Liver (tissue), 9 donors: ENCODE measurements around the gene LDB3. TPM values are rescaled to one million over a fixed set of nuclear protein-coding genes. Genes with fewer than 3 reads are reported as not detected.

ENCODE experiments used
- DNase-seq: peaks from one replicate; pipeline ENCODE4 v3.0.0-alpha.2; 2017; ENCODE audit warnings: low spot score
- H3K27ac ChIP-seq, 2 donors: one replicate each; pipeline ENCODE4 v1.7.0; 2013; ENCODE audit warnings: inconsistent platforms in 2 of 2, low read length in 2 of 2, control low read depth in 1 of 2, low read depth in 1 of 2, mild to moderate bottlenecking in 1 of 2
- H3K27me3 ChIP-seq, 4 donors: one replicate each; pipeline versions ENCODE4 v1.6.1 to v1.7.0; 2013; ENCODE audit warnings: low read length in 3 of 4, inconsistent platforms in 1 of 4, mild to moderate bottlenecking in 1 of 4, moderate library complexity in 1 of 4; ENCODE audit not compliant: control insufficient read depth in 4 of 4, insufficient read depth in 4 of 4
- H3K36me3 ChIP-seq, 4 donors: one replicate each; pipeline versions ENCODE4 v1.6.1 to v1.7.0; 2013; ENCODE audit warnings: low read length in 3 of 4, mild to moderate bottlenecking in 3 of 4, low read depth in 1 of 4, moderate library complexity in 1 of 4; ENCODE audit not compliant: control insufficient read depth in 4 of 4, insufficient read depth in 3 of 4
- H3K4me1 ChIP-seq, 4 donors: one replicate each; pipeline versions ENCODE4 v1.6.1 to v1.7.0; 2013; ENCODE audit warnings: low read length in 3 of 4, mild to moderate bottlenecking in 3 of 4, moderate library complexity in 1 of 4; ENCODE audit not compliant: control insufficient read depth in 4 of 4, insufficient read depth in 4 of 4
- H3K4me3 ChIP-seq, 3 donors: one replicate each; pipeline versions ENCODE4 v1.6.1 to v1.7.0; 2013; ENCODE audit warnings: low read length in 3 of 3, control low read depth in 1 of 3, low read depth in 1 of 3, mild to moderate bottlenecking in 1 of 3
- H3K9ac ChIP-seq, 2 donors: one replicate each; pipeline ENCODE4 v1.7.0; 2013; ENCODE audit warnings: low read length in 2 of 2, mild to moderate bottlenecking in 2 of 2, moderate library complexity in 2 of 2, control low read depth in 1 of 2, low read depth in 1 of 2
- H3K9me3 ChIP-seq, 4 donors: one replicate each; pipeline versions ENCODE4 v1.6.1 to v1.7.0; 2013; ENCODE audit warnings: low read length in 3 of 4; ENCODE audit not compliant: control insufficient read depth in 4 of 4
- ATF3 ChIP-seq: IDR thresholded peaks from 2 replicates; pipeline ENCODE4 v1.6.1; 2016; ENCODE audit warnings: antibody characterized with exemption
- CTCF ChIP-seq: fragments of 150-350 bp; IDR thresholded peaks from 2 replicates; pipeline ENCODE4 v1.5.1; 2017; ENCODE audit warnings: improper control_type of control experiment, low read depth, low read length; ENCODE audit not compliant: missing input control
- EGR1 ChIP-seq, 2 donors: IDR thresholded peaks; 2 replicates each; pipeline ENCODE4 v1.6.1; 2016 to 2018; ENCODE audit warnings: antibody characterized with exemption in 2 of 2, low read depth in 2 of 2
- FOXA1 ChIP-seq: IDR thresholded peaks from 2 replicates; pipeline ENCODE4 v1.6.1; 2016; ENCODE audit warnings: antibody characterized with exemption
- FOXA2 ChIP-seq: IDR thresholded peaks from 2 replicates; pipeline ENCODE4 v1.6.1; 2016; ENCODE audit warnings: antibody characterized with exemption
- GABPA ChIP-seq, 2 donors: IDR thresholded peaks in 1 of 2; conservative IDR thresholded peaks in 1 of 2; 2 replicates each; pipeline ENCODE4 v1.6.1; 2016; ENCODE audit warnings: antibody characterized with exemption in 2 of 2, mild to moderate bottlenecking in 1 of 2, moderate library complexity in 1 of 2
- HNF4A ChIP-seq, 2 donors: conservative IDR thresholded peaks; 2 replicates each; pipeline ENCODE4 v1.6.1; 2016; ENCODE audit warnings: antibody characterized with exemption in 2 of 2, mild to moderate bottlenecking in 2 of 2
- HNF4G ChIP-seq: IDR thresholded peaks from 2 replicates; pipeline ENCODE4 v1.6.1; 2016; ENCODE audit warnings: antibody characterized with exemption
- JUND ChIP-seq, 2 donors: IDR thresholded peaks; 2 replicates each; pipeline ENCODE4 v1.6.1; 2016; ENCODE audit warnings: antibody characterized with exemption in 2 of 2
- MAX ChIP-seq: IDR thresholded peaks from 2 replicates; pipeline ENCODE4 v1.6.1; 2016; ENCODE audit warnings: antibody characterized with exemption
- NR2F2 ChIP-seq: IDR thresholded peaks from 2 replicates; pipeline ENCODE4 v1.6.1; 2016; ENCODE audit warnings: antibody characterized with exemption
- RAD21 ChIP-seq, 2 donors: IDR thresholded peaks; 2 replicates each; pipeline ENCODE4 v1.6.1; 2016; ENCODE audit warnings: antibody characterized with exemption in 2 of 2, mild to moderate bottlenecking in 2 of 2
- REST ChIP-seq: IDR thresholded peaks from 2 replicates; pipeline ENCODE4 v1.6.1; 2016; ENCODE audit warnings: antibody characterized with exemption, mild to moderate bottlenecking
- RXRA ChIP-seq, 2 donors: IDR thresholded peaks; 2 replicates each; pipeline ENCODE4 v1.6.1; 2017 to 2018; ENCODE audit warnings: antibody characterized with exemption in 2 of 2, mild to moderate bottlenecking in 1 of 2
- SP1 ChIP-seq: IDR thresholded peaks from 2 replicates; pipeline ENCODE4 v1.6.1; 2018; ENCODE audit warnings: antibody characterized with exemption, mild to moderate bottlenecking
- TAF1 ChIP-seq: conservative IDR thresholded peaks from 2 replicates; pipeline ENCODE4 v1.6.1; 2016; ENCODE audit warnings: antibody characterized with exemption, mild to moderate bottlenecking
- YY1 ChIP-seq: IDR thresholded peaks from 2 replicates; pipeline ENCODE4 v1.6.1; 2016; ENCODE audit warnings: antibody characterized with exemption, mild to moderate bottlenecking
- ZBTB33 ChIP-seq: IDR thresholded peaks from 2 replicates; pipeline ENCODE4 v1.6.1; 2016; ENCODE audit warnings: antibody characterized with exemption
- WGBS: extraction: QIAGEN DNeasy Blood & Tissue Kit; methylation state at CpG from one replicate; pipeline ENCODE4 v1.1.7; 2013; 5-methylcytosine and 5-hydroxymethylcytosine counted together
- polyA plus RNA-seq, 2 donors: library from polyadenylated mRNA; stranded (reverse) in 1 of 2; unstranded in 1 of 2; fragments of 200-250 nt in 1 of 2; fragments of >200 nt in 1 of 2; fragmentation: Nextera tagmentation in 1 of 2; extraction: Ambion mirVana in 1 of 2; gene quantifications; one replicate each; pipeline versions ENCODE4 v1.2.1 to v1.2.3, GENCODE V29; 2013 to 2015
- total RNA-seq, 2 donors: library from RNA; depleted of rRNA; stranded (reverse); fragments of >200 nt; gene quantifications; one replicate each; pipeline ENCODE4 v1.2.3, GENCODE V29; 2014
- donor health status: healthy.
- donor health status: healthy.
- donor health status: healthy.
- donor health status: healthy.
- donor health status: healthy.

Gene LDB3
- total and polyA plus RNA-seq, 4 donors = 0.09 to 0.42 (median 0.15) TPM; not detected in 1

- 83% methylated on average over 19 of the region's 19 CpGs for WGBS
- Histone ChIP-seq H3K9ac (no peak overlapping the region), H3K9me3 (no peaks in the 10 kb centered on the region), H3K36me3 (no peaks in the 10 kb centered on the region), H3K4me1 (no peaks in the 10 kb centered on the region), H3K27me3 (no peaks in the 10 kb centered on the region), H3K27ac (no peak overlapping the region), H3K4me3 (no peak overlapping the region)
- TF ChIP-seq CTCF (no peak), ATF3 (no peak), RXRA (IDR thresholded peaks at IDR 0.05) (no peak), SP1 (no peak), MAX (no peak), ZBTB33 (no peak), YY1 (no peak), HNF4A (conservative IDR thresholded peaks at IDR 0.05) (no peak), FOXA1 (no peak), GABPA (IDR thresholded peaks at IDR 0.05 in 1 of 2, conservative IDR thresholded peaks at IDR 0.05 in 1 of 2) (no peak), FOXA2 (no peak), JUND (IDR thresholded peaks at IDR 0.05) (no peak), TAF1 (no peak), REST (no peak), HNF4G (no peak), NR2F2 (no peak), RAD21 (IDR thresholded peaks at IDR 0.05) (no peak), EGR1 (IDR thresholded peaks at IDR 0.05; ENCODE audit: low read depth in 2 of 2) (no peak)
- no peak for DNase-seq
Measured at GRCh38 chr10:86657396-86658011, 10.8 kb upstream of the LDB3 start.
